Measurements from ENCODE around the gene GPR42.
"Not testable (repeated sequence)": the region's sequence is repeated elsewhere in the genome, so short reads cannot be mapped to it uniquely, and the experiment has no call there.

GPR42 gene

DNA sequence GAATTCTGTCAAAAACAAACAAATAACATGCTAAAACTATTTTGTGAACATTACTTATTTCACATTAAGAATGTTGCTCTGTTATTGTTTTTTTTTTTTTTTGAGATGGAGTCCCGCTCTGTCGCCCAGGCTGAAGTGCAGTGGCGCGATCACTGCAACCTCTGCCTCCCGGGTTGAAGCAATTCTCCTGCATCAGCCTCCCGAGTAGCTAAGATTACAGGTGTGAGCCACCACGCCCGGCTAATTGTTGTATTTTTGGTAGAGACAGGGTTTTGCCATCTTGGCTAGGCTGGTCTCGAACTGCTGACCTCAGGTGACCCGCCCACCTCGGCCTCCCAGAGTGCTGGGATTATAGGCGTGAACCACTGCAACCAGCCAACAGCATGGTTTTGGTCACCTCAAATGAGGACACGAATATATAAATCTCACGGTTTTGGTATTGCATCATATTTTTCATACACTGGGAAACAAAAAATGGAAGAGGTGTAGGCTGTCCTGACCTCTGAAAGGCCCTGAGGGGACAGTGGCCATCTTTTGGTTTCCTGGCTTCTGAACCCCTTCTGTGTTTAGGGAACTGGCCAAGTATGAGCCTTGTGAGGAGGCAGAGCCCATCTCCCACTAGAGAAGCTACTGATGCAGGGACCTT lies 25.5 kb downstream of the GPR42 start:
- no peak for DNase-seq (ENCODE audit: low read depth in 2 of 2)

DNA sequence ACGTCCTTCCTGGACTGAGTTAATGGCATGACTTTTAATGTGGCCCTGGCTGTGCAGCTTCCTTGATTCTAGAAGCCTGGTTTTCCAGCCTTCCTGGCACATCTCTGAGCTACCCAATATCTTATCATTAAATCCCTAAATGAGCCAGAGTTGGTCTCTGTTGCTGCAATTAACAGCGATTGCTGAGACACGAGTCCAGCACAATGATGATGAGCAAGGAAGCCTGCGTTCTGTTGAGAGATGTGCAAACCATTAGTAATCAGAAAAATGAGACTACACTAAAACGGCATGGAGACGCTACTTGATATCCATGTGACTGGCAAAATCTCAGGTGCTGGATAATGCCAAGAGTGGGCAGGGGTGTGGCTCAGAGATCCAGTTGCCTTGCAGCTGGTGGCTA lies 26.2 kb downstream of the GPR42 start:
- DNase-seq (ENCODE audit: low read depth in 2 of 2): no peak

DNA sequence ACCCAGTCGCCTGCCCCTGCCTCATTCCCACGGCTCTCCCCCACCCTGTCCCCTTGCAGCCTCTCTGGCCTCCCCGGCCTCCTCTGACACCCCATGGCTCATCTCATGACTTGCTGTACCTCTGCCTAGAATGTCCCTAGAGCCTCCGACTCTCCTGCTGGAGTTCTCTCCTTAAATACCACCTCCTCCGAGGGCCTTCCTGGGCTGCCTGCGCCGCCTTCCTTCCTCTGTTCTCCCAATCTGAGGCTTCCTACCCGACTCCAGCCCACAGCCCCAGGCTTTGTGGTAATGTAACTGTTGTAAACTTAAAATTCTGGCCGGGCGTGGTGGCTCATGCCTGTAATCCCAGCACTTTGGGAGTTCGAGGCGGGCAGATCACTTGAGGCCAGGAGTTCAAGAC lies 27.7 kb downstream of the GPR42 start:
- no peak for DNase-seq (ENCODE audit: low read depth in 2 of 2)

DNA sequence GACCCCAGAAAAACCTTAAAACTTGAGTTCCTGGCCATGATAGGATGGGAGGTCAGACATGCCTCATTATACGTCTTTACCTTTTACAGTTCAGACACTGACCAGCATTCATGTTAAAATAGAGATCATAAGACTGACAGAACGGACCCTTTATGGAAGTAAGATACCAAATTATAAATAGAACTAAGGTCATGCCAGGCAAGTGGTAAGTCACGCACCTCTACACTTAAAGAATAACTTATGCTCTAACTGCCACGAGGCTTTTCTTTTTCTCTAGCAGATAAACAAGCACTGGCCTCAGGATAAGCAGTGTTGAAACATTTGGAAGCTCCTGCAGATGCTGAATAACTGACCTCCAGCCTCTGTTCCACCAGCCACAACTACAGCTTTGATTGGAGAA lies 28.4 kb downstream of the GPR42 start:
- no peak for DNase-seq (ENCODE audit: low read depth in 2 of 2)

DNA sequence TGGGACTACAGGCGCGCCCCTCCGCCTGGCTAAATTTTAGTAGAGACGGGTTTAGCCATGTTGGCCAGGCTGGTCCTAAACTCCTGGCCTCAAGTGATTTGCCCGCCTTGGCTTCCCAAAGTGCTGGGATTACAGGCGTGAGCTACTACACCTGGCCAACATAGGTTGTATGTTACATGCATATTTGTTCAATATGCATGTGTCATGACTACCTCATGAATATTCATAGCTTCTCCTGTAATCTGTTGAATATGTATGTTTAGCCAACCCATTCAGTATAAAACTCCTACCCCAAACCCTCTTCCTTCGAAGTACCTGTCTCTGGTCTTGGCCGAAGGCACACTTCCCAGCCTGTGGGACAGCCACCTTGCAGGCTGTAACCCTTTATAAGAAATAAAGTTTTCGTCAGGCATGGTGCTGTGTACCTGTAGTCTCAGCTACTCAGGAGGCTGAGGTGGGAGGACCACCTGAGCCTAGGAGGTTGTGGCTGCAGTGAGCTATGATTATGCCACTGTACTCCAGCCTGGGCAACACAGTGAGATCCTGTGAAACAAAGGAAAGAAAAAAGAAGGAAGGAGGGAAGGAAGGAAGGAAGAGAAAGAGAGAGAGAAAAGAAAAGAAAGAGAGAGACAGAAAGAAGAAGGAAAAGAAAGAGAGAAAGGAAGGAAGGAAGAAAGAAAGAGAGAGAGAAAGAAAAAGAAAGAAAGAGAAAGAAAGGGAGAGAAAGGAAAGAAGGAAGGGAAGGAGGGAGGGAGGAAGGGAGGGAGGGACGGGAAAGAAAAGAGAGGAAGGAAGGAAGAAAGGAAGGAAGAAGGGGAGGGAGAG lies 29.3 kb downstream of the GPR42 start:
- DNase-seq (ENCODE audit: low read depth in 2 of 2): no peak

DNA sequence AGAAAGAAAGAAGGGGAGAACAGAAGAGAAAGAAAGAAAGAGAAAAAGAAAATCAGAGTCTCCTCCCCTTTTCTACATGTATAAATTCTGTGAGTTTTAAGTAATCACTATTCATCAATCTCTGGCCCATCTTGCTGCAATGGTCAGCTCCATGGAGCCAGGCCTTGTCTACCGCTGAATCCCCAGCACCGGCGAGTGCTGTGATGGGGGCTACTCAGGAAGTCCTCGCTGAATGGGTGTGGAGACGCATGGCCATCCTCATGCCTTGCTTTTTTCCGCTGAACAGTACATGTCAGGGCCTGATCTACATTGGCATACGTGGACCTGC lies 29.9 kb downstream of the GPR42 start:
- DNase-seq (ENCODE audit: low read depth in 2 of 2): no peak

DNA sequence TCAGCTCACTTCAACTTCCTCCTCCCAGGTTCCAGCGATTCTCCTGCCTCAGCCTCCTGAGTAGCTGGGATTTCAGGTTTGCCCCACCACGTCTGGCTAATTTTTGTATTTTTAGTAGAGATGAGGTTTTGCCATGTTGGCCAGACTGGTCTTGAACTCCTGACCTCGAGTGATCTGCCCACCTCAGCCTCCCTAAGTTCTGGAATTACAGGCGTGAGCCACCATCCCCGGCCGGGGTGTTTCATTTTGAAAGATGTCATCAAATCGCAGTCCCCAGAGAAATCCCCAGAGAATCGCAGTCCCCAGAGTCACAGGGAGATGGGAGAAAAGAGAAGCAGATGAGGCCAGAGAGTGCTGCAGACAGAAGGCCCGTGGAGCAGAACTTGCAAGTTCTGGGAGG lies 30.5 kb downstream of the GPR42 start:
- not testable (repeated sequence) for DNase-seq (ENCODE audit: low read depth in 2 of 2)

DNA sequence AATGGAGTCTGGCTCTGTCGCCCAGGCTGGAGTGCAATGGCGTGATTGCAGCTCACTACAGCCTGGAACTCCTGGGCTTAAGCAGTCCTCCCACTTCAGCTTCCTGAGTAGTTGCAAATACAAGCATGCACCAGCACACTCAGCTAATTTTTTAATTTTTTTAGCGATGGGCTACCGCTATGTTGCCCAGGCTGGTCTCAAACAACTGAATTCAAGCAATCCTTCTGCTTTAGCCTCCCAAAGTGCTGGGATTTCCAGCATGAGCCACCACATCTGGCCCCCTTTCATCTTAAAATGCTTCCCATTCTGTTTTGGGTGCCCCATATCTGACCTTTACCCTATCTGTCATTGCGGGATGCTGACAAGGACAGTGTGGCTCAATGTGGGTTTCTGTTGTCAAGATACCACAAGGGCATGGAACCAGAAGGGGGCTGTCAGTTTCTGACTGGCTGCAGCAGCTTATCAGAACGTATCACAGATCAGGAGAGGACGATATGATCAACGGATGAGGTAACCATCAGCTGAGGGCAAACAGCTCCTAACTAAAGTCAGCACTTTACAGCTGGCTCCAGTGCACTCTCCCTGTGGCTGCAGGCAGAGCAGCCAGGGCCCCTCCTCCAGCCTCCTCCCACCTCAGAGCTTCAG lies 32.4 kb downstream of the GPR42 start:
- no peak for DNase-seq (ENCODE audit: low read depth in 2 of 2)

DNA sequence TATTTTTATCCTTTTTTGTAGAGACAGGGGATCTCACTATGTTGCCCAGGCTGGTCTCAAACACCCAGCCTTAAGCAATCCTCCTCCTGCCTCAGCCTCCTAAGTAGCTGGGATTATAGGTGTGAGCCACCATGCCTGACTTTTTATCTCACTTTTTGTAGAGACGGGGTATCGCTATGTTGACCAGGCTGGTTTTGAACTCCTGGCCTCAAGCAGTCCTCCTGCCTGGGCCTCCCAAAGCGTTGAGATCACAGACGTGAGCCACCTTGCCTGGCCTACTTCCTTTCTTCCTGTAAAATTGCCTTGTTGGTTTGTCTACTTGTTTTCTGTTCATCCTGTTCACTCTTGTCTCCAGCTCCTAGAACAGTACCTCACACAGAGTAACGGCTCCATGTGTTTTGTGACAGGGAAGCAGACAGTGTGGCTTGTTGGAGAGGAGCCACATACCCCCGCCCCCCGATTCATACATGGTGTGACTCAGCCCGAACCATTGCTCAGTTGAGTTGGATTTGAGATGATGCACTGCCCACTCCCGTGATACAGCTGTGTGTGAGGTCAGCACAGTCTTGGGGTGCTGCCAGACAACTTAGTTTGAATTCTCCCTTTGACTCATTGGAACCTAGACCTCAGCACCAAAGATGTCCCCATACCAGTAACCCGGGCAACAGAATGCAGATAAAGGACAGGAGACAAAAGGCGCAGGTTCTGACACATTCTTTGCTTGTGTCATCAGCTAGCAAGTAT lies 34.2 kb downstream of the GPR42 start:
- DNase-seq (ENCODE audit: low read depth in 2 of 2): peak; percentile 70 to 74

DNA sequence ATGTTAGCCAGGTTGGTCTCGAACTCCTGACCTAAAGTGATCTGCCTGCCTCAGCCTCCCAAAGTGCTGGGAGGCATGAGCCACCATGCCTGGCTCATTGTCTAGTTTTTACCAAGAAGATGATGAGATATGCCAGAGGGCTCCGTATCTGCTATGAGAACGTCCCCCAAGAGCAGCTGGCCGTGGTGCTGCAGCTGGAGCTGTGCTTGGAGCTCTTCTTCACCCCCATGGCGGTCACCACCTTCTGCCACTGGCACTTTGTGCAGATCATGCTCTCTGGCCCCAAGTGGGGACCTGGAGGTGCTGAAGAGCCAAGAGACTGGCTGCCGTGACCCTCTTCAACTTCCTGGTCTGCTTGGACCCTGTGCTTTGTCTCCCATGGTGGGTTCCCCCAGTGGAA lies 36.8 kb downstream of the GPR42 start:
- DNase-seq (ENCODE audit: low read depth in 2 of 2): no peak

DNA sequence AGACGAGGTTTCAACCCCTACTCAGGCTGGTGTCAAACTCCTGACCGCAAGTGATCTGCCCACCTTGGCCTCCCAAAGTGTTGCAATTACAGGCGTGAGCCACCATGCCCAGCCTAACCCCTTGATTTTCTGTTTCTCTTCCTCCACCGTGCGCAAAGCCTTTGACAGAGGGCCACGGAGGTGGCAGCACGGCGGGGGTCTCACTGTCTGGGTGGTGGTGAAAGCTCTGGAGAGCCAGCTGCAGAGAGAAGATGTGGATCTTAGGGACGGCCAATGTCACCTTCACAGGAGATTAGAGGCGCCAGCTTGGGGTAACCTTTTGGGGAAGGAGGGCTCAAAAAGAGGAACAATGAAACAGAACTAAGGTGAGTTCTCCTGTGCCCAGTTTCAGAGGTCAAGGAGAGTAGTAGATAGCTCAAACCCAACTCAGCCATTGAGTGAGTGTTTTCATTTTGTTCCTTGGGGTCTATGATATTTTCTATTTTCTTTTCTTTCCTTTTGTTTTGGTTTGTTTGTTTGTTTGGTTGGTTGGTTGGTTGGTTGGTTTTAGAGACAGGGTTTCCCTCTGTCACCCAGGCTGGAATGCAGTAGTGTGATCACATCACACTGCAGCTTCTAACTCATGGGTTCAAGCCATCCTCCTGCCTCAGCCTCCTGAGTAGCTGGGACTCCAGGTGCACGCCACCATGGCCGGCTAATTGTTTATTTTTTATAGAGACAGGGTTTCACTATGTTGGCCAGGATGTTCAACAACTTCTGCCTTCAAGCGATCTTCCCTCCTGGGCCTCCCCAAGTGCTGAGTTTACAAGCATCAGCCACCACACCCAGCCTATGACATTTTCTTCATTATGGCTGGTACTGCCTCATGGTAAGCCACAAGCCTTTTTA lies 37.7 kb downstream of the GPR42 start:
- DNase-seq (ENCODE audit: low read depth in 2 of 2): no peak

DNA sequence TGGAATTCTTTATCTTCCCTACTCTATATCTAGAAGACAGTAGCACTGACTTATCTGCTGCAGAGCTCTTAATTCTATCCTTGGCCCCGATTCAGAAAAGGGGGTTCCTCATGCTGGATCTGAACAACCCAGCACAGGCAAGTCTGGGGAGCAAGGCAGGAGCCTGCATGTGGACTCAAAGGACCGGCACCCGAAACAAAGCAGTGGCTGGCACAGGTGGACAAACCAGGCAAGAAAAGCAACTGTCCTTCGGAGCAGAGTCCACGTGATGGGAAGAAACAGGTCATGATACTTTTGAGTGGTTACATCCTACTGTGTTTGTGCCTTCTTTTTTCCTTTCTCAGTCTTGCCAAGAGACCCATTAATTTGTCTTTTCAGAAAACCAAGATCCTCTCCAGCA lies 38.3 kb downstream of the GPR42 start:
- no peak for DNase-seq (ENCODE audit: low read depth in 2 of 2)

DNA sequence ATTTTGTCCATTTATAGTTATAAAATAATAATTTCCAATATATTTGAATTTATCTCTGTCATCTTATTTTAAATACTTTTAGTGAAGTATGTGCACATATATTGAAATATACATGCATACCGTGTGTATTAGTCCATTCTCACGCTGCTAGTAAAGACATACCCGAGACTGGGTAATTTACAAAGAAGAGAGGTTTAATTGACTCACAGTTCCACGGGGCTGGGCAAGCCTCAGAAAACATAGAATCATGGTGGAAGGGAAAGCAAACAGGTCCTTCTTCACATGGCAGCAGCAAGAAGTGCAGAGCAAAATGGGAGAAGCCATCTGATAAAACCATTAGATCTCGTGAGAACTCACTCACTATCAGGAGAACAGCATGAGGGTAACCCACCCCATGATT lies 39.6 kb downstream of the GPR42 start:
- no peak for DNase-seq (ENCODE audit: low read depth in 2 of 2)

DNA sequence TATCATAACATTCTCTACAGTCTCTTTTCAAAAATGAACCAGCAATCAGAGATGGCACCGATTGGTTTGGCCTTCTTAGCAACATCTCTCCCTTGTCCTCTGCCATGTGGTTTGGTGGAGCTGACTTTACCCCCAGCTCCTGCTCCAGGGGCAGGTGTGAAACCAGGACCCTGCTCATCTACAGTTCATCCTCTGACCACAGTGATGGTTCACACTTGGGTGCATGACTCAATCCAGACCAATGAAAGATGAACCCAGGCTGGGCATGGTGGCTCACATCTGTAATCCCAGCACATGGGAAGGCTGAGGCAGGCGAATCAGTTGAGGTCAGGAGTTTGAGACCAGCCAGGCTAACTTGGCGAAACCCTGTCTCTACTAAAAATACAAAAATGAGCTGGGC lies 43.6 kb downstream of the GPR42 start:
- DNase-seq (ENCODE audit: low read depth in 2 of 2): no peak

DNA sequence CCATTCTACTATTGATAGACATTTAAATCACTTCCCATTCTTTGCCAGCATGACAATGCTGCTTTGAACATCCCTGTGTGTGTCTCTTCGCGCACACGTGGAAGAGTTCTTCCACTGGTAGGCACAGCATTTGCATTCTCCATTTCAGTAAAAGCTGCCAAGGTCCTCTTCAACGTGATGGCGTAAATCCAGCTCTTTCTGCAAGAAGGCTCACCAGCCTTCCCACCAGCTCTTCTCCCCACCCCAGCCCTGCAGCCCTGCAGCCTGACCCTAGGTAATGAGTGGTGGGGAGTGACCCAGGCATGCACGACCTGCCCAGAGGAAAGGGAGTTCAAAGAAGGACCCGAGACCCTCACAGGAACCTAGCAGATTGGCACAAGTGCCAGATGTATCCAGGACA lies 45.5 kb downstream of the GPR42 start:
- no peak for DNase-seq (ENCODE audit: low read depth in 2 of 2)

DNA sequence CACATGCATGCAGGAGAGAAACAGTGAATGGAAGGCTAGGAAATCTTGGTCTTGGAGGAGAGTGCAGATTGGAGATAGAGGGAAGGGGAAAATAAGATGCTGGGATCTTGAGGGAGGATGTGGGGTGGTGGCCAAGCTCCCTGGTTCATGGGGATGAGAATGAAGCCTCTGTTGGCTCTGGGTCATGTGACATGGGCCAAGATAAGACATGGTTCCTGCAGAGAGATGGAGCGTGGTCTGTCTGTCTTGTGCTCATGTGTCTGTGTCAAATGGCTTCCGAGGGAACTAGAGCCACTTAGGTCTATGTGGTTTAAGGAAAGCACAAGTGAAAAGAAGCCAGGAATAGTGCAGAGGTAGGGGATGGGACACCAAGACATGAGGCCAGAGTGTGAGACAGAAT lies 46.4 kb downstream of the GPR42 start:
- no peak for DNase-seq (ENCODE audit: low read depth in 2 of 2)

DNA sequence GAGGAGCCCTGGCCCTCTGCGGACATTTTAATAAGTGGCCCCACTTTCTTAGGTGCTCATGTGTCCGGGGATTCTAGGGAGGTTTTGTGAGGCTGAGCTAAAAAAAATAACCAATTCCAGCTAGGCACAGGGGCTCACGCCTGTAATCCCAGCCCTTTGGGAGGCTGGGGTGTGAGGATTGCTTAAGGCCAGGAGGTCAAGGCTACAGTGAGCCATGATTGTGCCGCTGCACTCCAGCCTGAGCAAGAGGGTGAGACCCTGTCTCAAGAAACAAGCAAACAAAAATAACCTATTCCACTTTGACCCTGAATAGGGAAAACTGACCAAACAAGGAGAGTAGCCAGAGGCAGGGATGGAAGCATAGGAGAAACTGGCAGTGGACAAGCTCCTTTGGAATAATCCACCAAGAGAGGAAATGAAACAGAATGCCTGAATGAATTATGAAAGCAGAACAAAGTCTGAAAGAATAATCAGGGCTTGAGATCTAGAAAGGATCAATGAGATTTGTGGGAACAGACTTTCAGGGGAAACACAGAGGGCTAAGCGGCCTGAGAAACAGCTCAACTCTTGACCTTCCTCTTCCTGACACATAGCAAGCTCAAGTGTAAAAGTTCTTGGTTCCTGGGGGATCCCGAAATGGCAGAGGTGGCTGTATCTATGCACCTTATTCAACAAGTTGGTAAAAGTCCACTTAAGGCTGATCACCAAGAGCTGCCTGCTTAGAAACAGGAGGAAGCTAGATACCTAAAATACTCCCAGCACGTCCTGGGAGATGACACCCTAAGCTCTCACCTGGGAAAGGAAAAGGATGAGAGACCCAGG lies 47.1 kb downstream of the GPR42 start:
- DNase-seq (ENCODE audit: low read depth in 2 of 2): no peak

DNA sequence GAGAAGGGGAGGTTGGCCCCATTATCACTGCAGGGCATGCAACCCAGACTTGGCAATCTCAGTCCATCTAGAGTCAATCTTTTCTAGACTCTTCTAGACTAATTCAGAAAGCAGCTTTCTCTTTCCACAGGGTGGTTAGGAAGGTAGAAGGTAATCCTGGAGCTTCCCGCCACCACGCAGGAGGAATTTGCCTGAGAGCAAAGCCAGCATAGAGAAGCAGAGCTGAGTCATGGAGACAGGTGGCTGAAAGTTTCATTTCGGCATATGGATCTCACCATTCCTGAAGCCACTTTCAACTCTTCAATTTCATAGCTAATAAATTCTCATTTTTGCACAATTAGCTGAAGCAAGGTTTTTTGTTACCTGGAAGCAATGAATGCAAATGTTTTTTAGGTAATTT lies 48.2 kb downstream of the GPR42 start:
- no peak for DNase-seq (ENCODE audit: low read depth in 2 of 2)

DNA sequence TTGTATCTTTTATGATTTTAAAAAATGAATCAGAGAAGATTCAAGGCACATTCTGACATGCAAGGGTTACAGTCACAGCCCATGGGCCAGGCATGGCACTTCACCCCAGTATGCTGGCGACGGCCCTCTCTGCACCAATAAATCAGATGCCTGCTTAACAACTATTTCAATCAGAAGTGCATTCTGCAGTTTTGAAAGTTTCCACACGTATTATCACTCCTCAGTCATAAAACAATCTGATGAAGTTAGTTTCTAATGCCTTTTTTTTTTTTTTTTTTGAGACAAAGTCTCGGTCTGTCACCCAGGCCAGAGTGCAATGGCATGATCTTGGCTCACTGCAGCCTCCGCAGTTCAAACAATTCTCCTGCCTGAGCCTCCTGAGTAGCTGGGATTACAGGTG lies 48.9 kb downstream of the GPR42 start:
- no peak for DNase-seq (ENCODE audit: low read depth in 2 of 2)

DNA sequence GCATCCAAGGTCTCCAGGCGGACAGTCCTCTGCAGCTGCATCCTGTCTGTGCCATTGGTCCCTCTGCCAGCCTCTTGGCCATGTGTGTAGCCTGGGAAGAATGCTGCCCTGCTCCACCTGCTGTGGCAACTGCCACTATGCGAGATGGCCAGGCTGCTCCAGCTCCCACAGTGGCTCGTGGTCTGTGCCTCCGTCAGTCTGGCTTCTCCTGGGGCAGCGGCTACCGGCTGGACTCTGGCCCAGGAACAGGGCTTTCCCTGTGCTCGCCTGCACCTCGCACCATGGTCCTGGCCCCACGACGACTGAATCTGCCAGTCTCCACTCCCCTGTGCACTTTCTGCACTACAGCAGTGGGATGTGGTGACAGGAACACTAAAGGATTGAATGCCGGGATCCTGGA lies 50.5 kb downstream of the GPR42 start:
- no peak for DNase-seq (ENCODE audit: low read depth in 2 of 2)
